ENCODE measurements around the gene ROR2.

ROR2 gene

DNA sequence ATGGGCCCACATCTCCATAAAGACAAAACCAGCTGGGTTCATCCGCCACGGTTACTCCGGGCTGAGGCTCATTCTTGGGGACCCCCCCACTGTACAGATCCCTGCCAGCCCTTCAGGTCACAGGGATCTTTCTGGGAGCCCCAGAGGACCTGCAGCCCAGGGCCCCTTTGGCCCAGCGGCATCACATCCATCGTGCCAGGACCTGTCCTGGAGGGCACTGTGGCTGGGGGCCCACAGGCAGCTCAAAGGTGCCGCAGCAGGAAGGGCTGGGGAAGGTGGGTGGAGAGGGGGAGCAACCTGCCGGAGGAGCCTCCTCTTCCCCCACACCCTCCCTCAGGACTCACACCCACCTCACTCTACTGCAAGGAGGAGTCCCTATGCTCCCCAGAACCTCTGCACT, 252.8 kb downstream of the ROR2 start:
- TF ChIP-seq, protein P1, sequence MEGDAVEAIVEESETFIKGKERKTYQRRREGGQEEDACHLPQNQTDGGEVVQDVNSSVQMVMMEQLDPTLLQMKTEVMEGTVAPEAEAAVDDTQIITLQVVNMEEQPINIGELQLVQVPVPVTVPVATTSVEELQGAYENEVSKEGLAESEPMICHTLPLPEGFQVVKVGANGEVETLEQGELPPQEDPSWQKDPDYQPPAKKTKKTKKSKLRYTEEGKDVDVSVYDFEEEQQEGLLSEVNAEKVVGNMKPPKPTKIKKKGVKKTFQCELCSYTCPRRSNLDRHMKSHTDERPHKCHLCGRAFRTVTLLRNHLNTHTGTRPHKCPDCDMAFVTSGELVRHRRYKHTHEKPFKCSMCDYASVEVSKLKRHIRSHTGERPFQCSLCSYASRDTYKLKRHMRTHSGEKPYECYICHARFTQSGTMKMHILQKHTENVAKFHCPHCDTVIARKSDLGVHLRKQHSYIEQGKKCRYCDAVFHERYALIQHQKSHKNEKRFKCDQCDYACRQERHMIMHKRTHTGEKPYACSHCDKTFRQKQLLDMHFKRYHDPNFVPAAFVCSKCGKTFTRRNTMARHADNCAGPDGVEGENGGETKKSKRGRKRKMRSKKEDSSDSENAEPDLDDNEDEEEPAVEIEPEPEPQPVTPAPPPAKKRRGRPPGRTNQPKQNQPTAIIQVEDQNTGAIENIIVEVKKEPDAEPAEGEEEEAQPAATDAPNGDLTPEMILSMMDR (IDR thresholded peaks at IDR 0.05; ENCODE audit: insufficient read depth, low read length, missing control alignments) = no peak
- ChIA-PET POLR2A (no interaction called here), CTCF (no interaction called here)
- no peak for DNase-seq (ENCODE audit: low read depth, low spot score)
- H3K4me3 ChIP-seq (ENCODE audit: low read depth, low read length) = no peak overlapping the region

DNA sequence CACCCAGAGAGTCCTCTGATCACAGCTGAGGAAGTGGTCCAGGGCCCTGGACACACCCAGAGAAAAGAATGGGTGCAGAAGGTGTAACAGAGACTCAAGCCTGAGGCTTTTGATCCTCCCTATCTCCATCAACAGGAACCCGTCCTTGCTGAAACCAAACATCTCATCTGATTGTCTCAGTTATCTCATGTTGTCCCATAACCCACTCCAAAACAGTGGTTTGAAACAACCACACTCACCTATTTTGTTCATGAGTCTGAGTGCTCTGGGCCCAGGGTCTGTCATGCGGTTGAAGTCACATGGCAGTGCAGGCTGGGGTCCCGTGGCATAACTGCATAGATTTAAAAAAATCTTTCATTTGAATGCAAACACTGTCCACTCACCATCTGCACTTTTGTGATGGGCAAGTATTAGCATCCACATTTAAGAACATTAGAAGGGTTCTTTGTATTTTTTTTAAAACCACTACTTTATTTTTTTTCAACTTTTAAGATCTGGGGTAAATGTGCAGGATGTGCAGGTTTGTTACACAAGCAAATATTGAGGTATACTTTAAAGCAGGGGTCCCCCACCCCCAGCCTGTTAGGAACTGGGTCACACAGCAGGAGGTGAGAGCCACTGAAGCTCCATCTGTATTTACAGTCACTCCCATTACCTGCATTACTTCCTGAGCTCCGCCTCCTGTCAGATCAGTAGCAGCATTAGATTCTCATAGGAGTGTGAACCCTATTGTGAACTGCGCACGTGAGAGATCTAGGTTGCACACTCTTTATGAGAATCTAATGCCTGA, 255.8 kb downstream of the ROR2 start:
- CTCF ChIA-PET = no interaction called here
- POLR2A ChIA-PET = no interaction called here

DNA sequence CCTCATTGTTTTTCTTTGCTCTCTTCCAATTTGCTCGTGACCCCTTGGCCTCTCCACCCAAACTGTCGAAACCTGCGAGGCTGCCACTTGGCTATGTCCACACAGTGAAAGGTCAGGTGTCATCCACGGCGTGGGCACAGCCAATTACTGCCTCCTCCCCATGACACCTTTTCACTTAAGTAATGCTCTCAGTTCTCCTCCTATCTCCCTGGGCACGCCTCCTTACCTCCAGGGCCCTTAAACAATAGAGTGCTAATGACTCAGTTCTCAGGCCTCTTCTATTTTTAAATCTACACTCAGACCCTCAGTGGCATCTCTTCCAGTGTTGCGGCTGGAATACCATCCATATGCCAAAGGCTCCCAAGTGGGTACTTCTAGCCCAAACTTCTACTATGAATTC, 256.8 kb downstream of the ROR2 start:
- H3K4me3 ChIP-seq (ENCODE audit: low read depth, low read length) = no peak overlapping the region
- ChIA-PET CTCF (no interaction called here), POLR2A (no interaction called here)
- DNase-seq (ENCODE audit: low read depth, low spot score) = no peak
- TF ChIP-seq, protein P1 (IDR thresholded peaks at IDR 0.05; ENCODE audit: insufficient read depth, low read length, missing control alignments) = no peak

More for the DNA sequence above, 255.8 kb downstream of the ROR2 start:
- TF ChIP-seq, protein P1 (IDR thresholded peaks at IDR 0.05; ENCODE audit: insufficient read depth, low read length, missing control alignments) = no peak
- H3K4me3 ChIP-seq (ENCODE audit: low read depth, low read length) = no peak overlapping the region
- DNase-seq (ENCODE audit: low read depth, low spot score) = no peak

DNA sequence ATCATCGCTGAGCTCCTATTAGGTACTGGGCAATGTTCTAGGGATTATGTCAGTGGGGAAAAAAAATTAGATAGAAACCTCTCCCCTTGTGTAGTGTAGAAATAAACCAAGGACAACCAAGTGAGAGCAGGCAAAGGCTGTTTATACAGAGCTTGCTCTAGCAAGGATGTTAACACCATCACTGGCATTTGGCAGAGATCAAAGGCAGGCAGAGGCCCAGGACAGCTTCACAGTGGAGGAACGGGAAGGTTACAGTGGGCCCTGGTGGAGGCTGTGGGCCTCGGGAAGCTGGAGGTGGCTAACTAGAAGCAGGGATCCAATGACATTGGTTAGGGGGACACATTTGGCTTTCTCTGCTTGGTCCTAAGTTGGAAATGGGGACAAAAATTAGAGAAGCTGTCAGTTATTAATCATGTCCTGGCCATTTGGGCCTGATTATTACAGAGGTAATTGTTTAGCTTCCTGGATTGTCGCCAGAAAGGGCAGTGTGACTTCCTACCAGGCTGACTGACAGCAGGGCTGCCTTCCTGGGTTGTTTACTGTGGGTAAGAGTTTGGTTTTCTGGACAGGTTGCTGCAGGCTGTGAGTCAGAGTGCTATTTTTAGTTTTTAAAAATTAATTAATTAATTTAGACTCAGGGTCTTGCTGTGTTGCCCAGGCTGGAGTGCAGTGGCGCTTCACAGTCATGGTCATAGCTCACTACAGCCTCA, 259.3 kb downstream of the ROR2 start:
- CTCF ChIA-PET = interaction anchor here (1.3 to 1.4 kb wide), 2 partner anchors 9 to 37 kb away, joined by 4 to 7 read pairs; no protein-coding TSS in a partner anchor
- POLR2A ChIA-PET = interaction anchor here (1.0 kb wide), 1 partner anchor 267 kb away, joined by 3 read pairs; the partner anchor contains the start of gene NFIL3
- no peak overlapping the region for H3K4me3 ChIP-seq (ENCODE audit: low read depth, low read length)
- TF ChIP-seq, protein P1 (IDR thresholded peaks at IDR 0.05; ENCODE audit: insufficient read depth, low read length, missing control alignments) = no peak
- DNase-seq (ENCODE audit: low read depth, low spot score) = no peak

DNA sequence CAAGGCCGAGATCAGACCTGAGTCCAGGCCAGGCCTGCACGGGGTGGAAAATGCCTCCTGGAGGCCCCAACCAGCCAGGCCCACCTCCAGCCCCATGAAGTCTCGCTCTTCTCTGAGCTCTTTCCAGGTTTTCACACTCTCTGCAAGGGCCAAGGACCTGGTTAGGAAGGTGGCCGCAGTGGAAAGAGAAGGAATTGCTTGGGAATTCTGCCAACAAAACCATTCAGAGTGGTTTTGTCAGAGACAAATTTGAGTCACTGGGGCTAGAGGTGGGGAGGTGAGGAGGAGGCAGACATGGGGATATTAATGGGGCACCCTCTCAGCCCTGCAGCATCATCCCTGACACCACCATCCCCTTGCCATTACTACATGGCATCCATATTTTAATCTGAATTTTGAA, 261.0 kb downstream of the ROR2 start:
- no peak overlapping the region for H3K4me3 ChIP-seq (ENCODE audit: low read depth, low read length)
- ChIA-PET POLR2A (no interaction called here), CTCF (interaction anchor here (0.6 kb wide), 1 partner anchor 655 kb away, joined by 3 read pairs; no protein-coding TSS in a partner anchor)
- no peak for DNase-seq (ENCODE audit: low read depth, low spot score)
- TF ChIP-seq, protein P1 (IDR thresholded peaks at IDR 0.05; ENCODE audit: insufficient read depth, low read length, missing control alignments) = no peak

DNA sequence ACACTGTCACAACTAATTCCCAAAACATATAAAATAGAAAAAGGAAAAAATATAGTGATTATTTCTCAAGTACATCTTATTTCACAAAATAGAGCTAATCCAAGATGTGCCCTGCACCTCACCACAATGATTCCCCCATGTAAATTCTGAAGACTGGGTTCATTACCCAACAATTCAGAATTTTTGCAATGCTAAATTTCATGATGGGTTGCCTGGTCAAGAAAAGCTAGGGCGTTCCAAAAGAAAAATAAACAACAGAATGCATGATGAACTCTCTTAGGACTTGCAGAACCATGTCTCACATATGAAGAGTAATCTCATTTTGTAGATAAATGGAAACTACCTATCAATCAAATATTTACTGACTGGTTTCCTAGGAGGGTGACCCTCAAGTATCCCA, 266.8 kb downstream of the ROR2 start:
- no peak overlapping the region for H3K4me3 ChIP-seq (ENCODE audit: low read depth, low read length)
- TF ChIP-seq, protein P1 (IDR thresholded peaks at IDR 0.05; ENCODE audit: insufficient read depth, low read length, missing control alignments) = no peak
- ChIA-PET CTCF (interaction anchor here (0.7 to 2.3 kb wide), 8 partner anchors 11 to 768 kb away, joined by 3 to 12 read pairs (median 4); no protein-coding TSS in a partner anchor), POLR2A (no interaction called here)
- no peak for DNase-seq (ENCODE audit: low read depth, low spot score)
